ENCODE data around the gene TMX4. TPM values are rescaled to one million over a fixed set of nuclear protein-coding genes. Genes with fewer than 3 reads are reported as not detected.

The TMX4 gene
- total and polyA plus RNA-seq, 11 donors: 35.1 to 279 (median 103) TPM

DNA sequence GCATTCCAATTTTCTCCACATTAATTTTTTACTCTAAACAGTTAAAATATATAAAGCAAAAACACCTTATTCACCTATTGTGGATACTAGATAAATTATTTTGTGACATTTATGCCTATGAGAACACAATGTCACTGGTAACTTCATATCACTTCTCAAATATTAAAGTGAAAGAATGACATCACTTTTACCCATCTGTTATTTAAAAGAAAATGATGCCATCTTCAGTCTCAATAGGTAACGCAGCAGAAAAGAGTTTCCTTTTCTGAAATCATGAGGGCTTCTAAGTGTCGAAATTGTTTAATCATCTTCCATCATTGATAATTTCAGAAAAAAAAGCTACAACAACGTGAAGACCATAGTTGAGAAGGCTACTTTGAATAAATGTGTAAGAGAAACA is 82.2 kb downstream of the TMX4 start:
- Histone ChIP-seq H3K9me3 (no peaks in the 10 kb centered on the region), H3K36me3 (no peaks in the 10 kb centered on the region), H3K27me3 (peaks cover 0 to 8% (median 0%) of the 10 kb centered on the region in 9 donors), H3K4me3 (no peak overlapping the region), H3K27ac (no peak overlapping the region), H3K4me1 (peaks cover 0 to 4% (median 0%) of the 10 kb centered on the region in 12 donors)
- 79 to 90% (median 86%) methylated on average over 3 of the region's 3 CpGs for WGBS, 4 donors
- intact Hi-C loops (cut with DNase I): loop anchor here (2.0 to 10.0 kb wide), 5 partner anchors 105 to 785 kb away; no protein-coding TSS in a partner anchor
- ATAC-seq (no peak), DNase-seq (no peak)
- TF ChIP-seq, protein P1, sequence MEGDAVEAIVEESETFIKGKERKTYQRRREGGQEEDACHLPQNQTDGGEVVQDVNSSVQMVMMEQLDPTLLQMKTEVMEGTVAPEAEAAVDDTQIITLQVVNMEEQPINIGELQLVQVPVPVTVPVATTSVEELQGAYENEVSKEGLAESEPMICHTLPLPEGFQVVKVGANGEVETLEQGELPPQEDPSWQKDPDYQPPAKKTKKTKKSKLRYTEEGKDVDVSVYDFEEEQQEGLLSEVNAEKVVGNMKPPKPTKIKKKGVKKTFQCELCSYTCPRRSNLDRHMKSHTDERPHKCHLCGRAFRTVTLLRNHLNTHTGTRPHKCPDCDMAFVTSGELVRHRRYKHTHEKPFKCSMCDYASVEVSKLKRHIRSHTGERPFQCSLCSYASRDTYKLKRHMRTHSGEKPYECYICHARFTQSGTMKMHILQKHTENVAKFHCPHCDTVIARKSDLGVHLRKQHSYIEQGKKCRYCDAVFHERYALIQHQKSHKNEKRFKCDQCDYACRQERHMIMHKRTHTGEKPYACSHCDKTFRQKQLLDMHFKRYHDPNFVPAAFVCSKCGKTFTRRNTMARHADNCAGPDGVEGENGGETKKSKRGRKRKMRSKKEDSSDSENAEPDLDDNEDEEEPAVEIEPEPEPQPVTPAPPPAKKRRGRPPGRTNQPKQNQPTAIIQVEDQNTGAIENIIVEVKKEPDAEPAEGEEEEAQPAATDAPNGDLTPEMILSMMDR (IDR thresholded peaks at IDR 0.05): no peak
- no peak for TF ChIP-seq POLR2A (IDR thresholded peaks at IDR 0.05)

DNA sequence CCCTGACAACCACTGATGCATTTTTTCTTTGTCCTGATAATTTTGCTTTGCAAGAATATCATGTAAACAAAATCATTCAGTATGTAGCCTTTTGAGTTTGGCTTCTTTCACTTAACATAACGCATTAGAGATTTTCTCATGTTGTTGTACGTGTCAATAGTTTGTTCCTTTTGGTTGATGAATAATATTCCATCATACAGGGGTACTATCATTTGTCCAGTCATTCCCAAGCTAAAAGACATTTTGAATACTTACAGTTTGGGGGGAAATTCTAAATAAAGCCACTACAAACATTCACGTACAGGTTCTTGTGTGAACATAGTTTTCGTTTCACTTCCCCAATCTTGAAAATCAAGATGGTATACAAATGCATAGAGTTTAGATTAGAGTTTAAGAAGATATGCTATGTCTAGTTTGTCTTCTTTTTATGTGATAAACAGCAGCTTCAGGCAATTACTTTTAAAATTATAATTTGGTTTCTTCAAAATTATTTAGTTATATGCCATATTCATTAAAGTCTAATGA is 84.5 kb downstream of the TMX4 start:
- H3K4me1 ChIP-seq: peaks cover 0 to 4% (median 0%) of the 10 kb centered on the region in 12 donors
- no peak overlapping the region for H3K27ac ChIP-seq
- intact Hi-C loops (cut with DNase I): loop anchor here in 8 of 10 donors (5.0 to 10.0 kb wide), 3 partner anchors 107 to 787 kb away; no protein-coding TSS in a partner anchor
- H3K27me3 ChIP-seq: peaks cover 0 to 8% (median 0%) of the 10 kb centered on the region in 9 donors
- WGBS, 4 donors: 87 to 90% (median 88%) methylated on average over 4 of the region's 4 CpGs
- H3K36me3 ChIP-seq: no peaks in the 10 kb centered on the region
- H3K9me3 ChIP-seq: no peaks in the 10 kb centered on the region
- no peak overlapping the region for H3K4me3 ChIP-seq
- ATAC-seq (no peak), DNase-seq (no peak)
- TF ChIP-seq POLR2A (IDR thresholded peaks at IDR 0.05): no peak
- TF ChIP-seq, protein P1 (IDR thresholded peaks at IDR 0.05): no peak

DNA sequence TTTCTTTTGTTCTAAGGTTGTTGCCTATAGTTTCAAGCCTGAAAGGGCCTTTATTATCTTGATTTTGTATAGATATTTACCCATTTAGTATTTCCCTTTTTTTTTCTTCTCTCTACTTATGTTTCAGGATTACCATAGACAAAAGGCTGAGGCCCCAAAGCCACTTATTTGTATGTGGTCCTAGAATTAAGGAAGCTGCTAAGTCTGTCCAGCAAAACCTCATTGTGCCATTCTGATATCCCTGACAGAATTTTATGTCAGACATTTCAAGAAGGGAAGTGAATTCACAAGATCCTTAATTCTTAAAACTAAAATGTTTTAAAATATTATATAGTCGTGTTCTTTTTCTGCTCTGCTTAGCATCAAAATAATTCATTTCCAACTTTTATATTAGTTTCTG is 86.2 kb downstream of the TMX4 start:
- intact Hi-C loops (cut with DNase I): loop anchor here in 1 of 10 donors (10.0 kb wide), 1 partner anchor 461 kb away; no protein-coding TSS in a partner anchor
- TF ChIP-seq, protein P1 (IDR thresholded peaks at IDR 0.05): no peak
- TF ChIP-seq POLR2A (IDR thresholded peaks at IDR 0.05): no peak
- H3K36me3 ChIP-seq: no peaks in the 10 kb centered on the region
- no peak for DNase-seq
- no peak overlapping the region for H3K27ac ChIP-seq
- peaks cover 0 to 8% (median 0%) of the 10 kb centered on the region in 9 donors for H3K27me3 ChIP-seq
- no peaks in the 10 kb centered on the region for H3K9me3 ChIP-seq
- no peak overlapping the region for H3K4me3 ChIP-seq
- ATAC-seq: no peak
- WGBS, 4 donors: 75 to 88% (median 85%) methylated on average over 1 of the region's 1 CpG
- H3K4me1 ChIP-seq: peaks cover 0 to 4% (median 0%) of the 10 kb centered on the region in 12 donors

DNA sequence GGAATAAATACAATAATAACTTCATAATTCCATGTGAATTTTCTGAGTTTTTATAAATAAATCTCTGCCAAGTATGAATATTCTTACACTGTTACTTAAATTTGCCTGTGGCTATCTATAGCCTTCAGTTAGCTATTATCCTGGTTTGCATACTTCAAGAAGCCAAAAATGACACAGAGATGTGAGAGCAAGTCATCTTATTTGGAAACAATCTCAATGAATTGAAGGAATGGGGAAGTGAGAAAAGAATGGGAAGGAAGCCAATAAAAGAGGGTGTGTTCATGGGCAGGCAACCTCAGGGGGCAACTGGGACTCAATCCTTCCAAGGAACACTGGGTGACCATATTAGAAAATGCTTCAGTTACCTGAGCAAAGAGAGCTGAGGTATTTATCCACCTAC is 89.2 kb downstream of the TMX4 start:
- ATAC-seq: no peak
- Histone ChIP-seq H3K27me3 (peaks cover 0 to 8% (median 0%) of the 10 kb centered on the region in 9 donors), H3K36me3 (no peaks in the 10 kb centered on the region), H3K27ac (no peak overlapping the region), H3K4me3 (no peak overlapping the region), H3K9me3 (no peaks in the 10 kb centered on the region), H3K4me1 (peaks cover 0 to 3% (median 0%) of the 10 kb centered on the region in 12 donors)
- no peak for DNase-seq
- intact Hi-C loops (cut with DNase I): loop anchor here in 1 of 10 donors (10.0 kb wide), 1 partner anchor 464 kb away; no protein-coding TSS in a partner anchor
- TF ChIP-seq POLR2A (IDR thresholded peaks at IDR 0.05): no peak
- TF ChIP-seq, protein P1 (IDR thresholded peaks at IDR 0.05): no peak

Other genes with a start within 250 kb of the TMX4 start
- gene HAO1, start 79.3 kb downstream of the TMX4 start, total RNA-seq: under 1 TPM in 1 of 9 donors, not detected in 8; 0.17 TPM
- not detected for gene HAO1, start 79.3 kb downstream of the TMX4 start, polyA plus RNA-seq
- 10 to 100 TPM in 3 of 9 donors, 1 to 10 TPM in 6; 4.0 to 12.1 (median 8.0) TPM for gene PLCB1, start 112.5 kb upstream of the TMX4 start, total RNA-seq
- gene PLCB1, start 112.5 kb upstream of the TMX4 start, polyA plus RNA-seq: 1 to 10 TPM; 2.5 to 3.1 TPM